HUES6 (cell line): ENCODE data around the gene NPHP4.

Experiments used
- H3K27ac ChIP-seq: 2 replicates; pipeline ENCODE4 v1.7.0; 2013; ENCODE audit warnings: low read depth, mild to moderate bottlenecking, low read length, inconsistent platforms
- H3K27me3 ChIP-seq: 2 replicates; pipeline ENCODE4 v1.6.1; 2013; ENCODE audit warnings: low read length; ENCODE audit not compliant: control insufficient read depth, insufficient read depth
- H3K36me3 ChIP-seq: 2 replicates; pipeline ENCODE4 v1.6.1; 2013; ENCODE audit warnings: low read length; ENCODE audit not compliant: control insufficient read depth, insufficient read depth
- H3K4me1 ChIP-seq: 2 replicates; pipeline ENCODE4 v1.6.1; 2013; ENCODE audit warnings: low read length; ENCODE audit not compliant: control insufficient read depth, insufficient read depth
- H3K4me3 ChIP-seq: 2 replicates; pipeline ENCODE4 v1.5.1; 2013; ENCODE audit warnings: low read depth, low read length
- H3K9ac ChIP-seq: one replicate; pipeline ENCODE4 v1.6.1; 2013; ENCODE audit warnings: mild to moderate bottlenecking, low read length
- H3K9me3 ChIP-seq: 2 replicates; pipeline ENCODE4 v1.6.1; 2013; ENCODE audit warnings: low read depth, low read length; ENCODE audit not compliant: control insufficient read depth, insufficient read depth

Gene NPHP4

DNA sequence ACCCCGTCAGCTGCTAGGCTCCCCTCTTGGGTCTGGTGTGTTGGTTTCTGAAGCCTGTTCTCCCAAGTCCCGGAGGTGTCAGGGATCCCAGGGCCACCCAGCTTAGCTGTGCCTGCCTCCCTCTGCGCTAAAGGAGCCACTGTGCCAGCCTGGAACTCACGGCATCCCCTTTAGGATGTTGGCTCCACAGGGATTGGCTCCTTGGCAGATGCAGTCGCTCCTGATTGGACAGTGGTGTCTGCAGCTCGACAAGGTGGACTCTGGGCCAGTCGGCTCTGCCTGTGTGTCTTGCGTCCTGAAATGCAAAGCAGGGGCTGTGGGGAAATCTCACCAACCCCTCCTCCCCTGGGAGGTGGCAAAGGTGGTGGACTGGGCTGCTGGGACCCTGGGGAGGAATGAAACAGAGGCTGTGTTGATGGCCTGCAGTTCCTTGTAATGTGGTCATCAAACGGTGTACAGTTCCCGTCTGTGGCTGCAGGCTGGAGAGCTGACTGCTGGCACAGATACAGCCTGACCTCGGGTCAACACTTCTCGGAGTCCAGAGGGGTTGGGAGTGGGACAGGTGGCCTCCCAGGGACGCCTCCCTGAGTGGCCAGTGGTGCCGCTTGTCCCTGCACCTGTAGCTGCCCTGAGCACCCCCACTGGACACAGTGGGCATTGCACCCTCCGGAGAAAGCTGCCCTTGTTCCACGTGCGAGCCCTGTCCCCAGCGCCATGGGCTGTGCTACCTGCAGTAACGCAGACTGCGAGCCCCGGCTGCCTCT lies 41.9 kb upstream of the NPHP4 start:
- no peaks in the 10 kb centered on the region for H3K9me3 ChIP-seq
- 0 out of 2 replicates have a peak overlapping the region, but pooled peaks have one; percentile 7 for H3K4me3 ChIP-seq
- no peak overlapping the region for H3K9ac ChIP-seq
- H3K27me3 ChIP-seq = no peaks in the 10 kb centered on the region; the same call in 1 of the 2 replicates
- H3K27ac ChIP-seq = no peak overlapping the region
- no peaks in the 10 kb centered on the region for H3K36me3 ChIP-seq
- H3K4me1 ChIP-seq = peaks cover 18% of the 10 kb centered on the region

DNA sequence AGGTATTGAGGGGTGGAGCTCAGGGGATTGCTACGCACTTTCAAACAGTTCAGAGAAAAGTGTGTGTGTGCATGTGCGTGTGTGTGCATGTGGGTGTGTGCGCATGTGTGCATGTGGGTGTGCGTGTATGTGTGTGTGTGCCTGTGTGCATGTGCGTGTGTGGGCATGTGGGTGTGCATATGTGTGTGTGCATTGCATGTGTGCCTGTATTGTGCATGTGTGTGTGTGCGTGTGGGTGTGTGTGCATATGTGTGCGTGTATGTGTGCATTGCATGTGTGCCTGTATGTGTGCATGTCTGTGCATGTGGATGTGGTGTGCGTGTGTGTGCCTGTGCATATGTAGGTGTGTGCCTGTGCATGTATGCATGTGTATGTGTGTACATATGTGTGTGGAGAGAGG lies 40.9 kb upstream of the NPHP4 start:
- Histone ChIP-seq H3K27me3 (no peaks in the 10 kb centered on the region; the same call in 1 of the 2 replicates), H3K9me3 (no peaks in the 10 kb centered on the region), H3K27ac (no peak overlapping the region), H3K4me1 (peaks cover 18% of the 10 kb centered on the region), H3K36me3 (no peaks in the 10 kb centered on the region), H3K4me3 (no peak overlapping the region), H3K9ac (no peak overlapping the region)

DNA sequence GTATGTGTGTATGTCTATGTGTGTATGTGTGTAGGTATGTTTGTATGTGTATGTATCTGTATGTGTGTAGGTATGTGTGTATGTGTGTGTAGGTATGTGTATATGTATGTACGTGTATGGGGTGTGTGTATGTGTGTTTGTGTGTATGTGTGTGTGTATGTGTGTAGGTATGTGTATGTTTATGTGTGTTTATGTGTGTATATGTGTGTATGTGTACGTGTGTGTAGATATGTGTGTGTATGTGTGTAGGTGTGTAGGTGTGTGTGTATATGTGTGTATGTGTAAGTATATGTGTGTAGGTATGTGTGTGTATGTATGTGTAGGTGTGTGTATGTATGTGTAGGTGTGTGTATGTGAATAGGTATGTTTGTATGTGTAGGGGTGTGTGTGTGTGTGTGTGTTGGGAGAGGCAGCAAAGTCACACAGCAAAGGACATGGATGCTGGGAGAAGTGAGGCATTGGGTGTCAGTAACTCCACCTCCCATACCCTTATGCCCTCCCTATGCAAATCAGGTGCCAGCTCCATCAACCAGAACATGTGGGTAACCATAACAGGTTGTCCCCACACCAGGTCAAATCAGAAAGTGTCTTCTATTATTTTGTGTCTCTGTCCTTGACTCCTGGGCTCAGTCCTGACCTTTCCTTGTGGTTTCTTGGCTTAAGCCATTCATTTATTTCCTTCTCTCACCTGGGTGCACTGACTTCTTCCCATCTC lies 38.5 kb upstream of the NPHP4 start:
- Histone ChIP-seq H3K36me3 (no peaks in the 10 kb centered on the region), H3K27ac (no peak overlapping the region), H3K4me3 (no peak overlapping the region), H3K4me1 (peaks cover 24% of the 10 kb centered on the region), H3K9me3 (no peaks in the 10 kb centered on the region), H3K27me3 (no peaks in the 10 kb centered on the region; the same call in 1 of the 2 replicates), H3K9ac (no peak overlapping the region)

DNA sequence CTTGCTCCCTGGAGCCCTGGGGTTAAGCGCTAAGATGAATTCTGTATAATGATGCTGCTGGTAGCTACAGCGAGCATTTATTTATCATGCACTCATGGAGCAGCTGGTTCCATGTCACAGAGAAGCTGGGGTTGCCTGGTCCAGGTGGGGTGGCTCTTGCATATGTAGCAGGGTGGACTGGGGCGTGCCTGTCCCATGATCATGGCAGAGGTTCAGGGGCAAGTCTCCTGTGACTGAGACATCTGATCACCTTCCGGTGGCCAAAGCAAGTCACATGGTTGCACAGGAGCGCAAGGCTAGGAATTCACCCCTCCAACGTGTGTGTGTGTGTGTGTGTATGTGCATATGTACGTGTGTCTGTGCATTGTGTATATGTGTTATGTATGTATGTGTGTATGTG lies 37.9 kb upstream of the NPHP4 start:
- Histone ChIP-seq H3K4me1 (peaks cover 23% of the 10 kb centered on the region), H3K9ac (no peak overlapping the region), H3K4me3 (no peak overlapping the region), H3K27me3 (peaks cover 1% of the 10 kb centered on the region; the same call in 1 of the 2 replicates), H3K9me3 (no peaks in the 10 kb centered on the region), H3K27ac (no peak overlapping the region), H3K36me3 (no peaks in the 10 kb centered on the region)

DNA sequence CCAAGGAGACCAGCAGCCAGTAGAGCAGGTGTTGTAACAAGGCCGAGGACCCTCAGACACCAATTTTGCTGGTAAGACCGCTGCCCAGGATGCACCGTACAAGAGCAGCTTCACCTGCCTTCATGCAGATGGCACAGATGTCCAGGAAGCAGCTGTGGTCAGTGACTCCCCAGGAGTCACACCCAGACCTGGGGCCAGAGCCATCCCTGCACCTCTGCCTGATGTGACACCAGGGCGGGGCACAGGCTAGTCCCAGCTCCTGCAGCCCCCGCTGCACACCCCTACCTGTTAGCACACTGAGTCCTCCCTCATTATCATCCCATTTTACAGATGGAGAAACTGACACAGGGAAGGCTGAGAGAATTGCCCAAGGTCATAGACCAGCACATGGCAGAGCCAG lies 37.1 kb upstream of the NPHP4 start:
- Histone ChIP-seq H3K4me1 (peaks cover 17% of the 10 kb centered on the region), H3K27ac (no peak overlapping the region), H3K36me3 (no peaks in the 10 kb centered on the region), H3K9me3 (no peaks in the 10 kb centered on the region), H3K4me3 (no peak overlapping the region), H3K27me3 (peaks cover 6% of the 10 kb centered on the region; the same call in 1 of the 2 replicates), H3K9ac (no peak overlapping the region)

DNA sequence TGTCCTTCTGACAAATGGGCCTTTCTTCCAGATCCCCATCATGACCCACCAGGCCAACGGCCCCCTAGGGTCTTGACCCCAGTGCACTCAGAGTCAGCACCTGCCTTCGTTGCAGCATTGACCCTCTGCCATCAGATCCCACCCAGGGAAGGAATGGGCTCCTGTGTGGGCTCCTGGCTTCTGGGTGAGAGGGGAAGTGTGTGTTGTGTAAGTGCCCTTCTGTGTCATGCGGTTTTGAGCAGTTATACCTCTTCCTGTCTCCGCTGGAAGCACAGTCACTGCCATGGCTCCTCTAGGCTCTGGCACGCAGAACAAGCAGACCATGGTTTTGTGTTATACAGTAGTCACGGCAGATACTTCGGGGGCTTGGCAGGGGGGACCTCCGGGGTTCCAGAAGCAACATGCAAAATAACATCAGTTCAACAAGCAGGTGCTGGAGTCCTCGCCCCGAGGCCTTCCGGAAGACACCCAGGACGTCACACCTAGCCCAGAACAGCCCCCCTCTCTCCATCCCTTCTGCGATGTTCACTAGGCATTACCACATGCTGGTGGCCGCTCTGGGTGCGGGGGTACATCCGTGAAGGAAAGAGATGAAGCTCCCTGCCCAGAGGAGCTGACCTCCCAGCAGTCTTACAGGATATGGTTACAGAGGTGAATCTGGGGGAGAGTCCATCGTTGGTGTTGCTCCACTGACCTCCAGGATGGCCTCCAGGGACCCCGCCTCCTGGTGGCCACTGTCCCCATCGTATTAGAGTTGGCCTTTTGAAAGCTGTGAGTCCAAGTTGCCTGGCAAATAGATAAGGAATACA lies 36.0 kb upstream of the NPHP4 start:
- H3K4me3 ChIP-seq = no peak overlapping the region
- no peaks in the 10 kb centered on the region for H3K9me3 ChIP-seq
- H3K9ac ChIP-seq = no peak overlapping the region
- peaks cover 6% of the 10 kb centered on the region; the same call in 1 of the 2 replicates for H3K27me3 ChIP-seq
- no peaks in the 10 kb centered on the region for H3K36me3 ChIP-seq
- no peak overlapping the region for H3K27ac ChIP-seq
- peaks cover 15% of the 10 kb centered on the region for H3K4me1 ChIP-seq

DNA sequence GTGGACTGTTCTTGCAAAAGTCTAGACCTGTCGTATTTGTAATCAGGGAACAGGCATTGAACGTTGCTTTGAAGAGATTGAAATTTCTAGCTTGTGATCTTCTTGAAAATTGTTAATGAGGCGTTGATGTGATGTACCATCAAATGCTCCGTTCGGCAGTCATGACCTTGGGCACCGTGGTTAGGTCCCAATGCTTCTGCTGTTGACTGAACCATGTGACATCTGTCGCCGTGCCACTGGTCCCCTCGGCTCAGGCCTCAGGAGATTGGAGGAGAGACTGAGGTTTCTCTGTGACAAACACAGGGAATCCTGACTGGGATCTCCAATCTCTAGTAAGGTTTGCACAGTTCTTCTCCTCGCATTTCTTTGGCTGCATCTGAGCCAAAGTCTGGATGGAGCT lies 35.4 kb upstream of the NPHP4 start:
- peaks cover 15% of the 10 kb centered on the region for H3K4me1 ChIP-seq
- H3K4me3 ChIP-seq = no peak overlapping the region
- no peak overlapping the region for H3K9ac ChIP-seq
- H3K27me3 ChIP-seq = peaks cover 6% of the 10 kb centered on the region; the same call in 1 of the 2 replicates
- H3K27ac ChIP-seq = no peak overlapping the region
- H3K9me3 ChIP-seq = no peaks in the 10 kb centered on the region
- H3K36me3 ChIP-seq = no peaks in the 10 kb centered on the region

DNA sequence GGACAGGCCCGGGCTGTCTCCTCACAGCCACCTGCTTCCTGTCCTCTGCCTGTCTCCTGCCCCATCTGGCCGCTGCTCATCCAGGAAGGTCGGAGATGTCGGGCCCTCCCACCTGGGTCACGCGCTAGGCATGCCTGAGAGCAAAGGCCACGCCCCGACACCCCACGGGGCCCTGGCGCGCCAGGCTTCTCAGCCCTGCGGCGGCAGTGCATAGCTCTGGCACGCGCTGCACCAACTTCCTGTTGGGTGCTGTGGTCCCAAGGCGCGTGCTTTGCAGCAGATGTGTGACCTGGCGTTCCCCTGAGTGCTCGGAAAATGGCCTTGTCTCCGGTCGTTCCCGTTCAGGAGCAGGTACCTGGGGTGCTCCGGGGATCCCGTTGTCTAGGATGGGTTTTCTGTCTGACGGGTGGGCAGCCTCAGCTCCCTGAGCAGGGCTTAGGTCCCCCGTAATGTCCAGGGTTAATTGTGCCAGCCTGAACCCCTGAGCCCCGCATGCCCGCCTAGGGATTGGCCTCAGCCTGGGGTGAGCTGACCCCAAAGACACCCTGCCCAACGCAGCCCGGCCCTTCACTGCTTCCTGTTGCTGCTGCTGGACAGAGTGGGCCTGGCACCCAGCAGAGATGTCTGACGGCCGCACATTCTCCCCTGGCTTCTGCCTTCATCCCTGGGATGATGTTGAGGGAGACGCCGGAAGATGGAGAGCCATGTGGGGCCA lies 34.0 kb upstream of the NPHP4 start:
- Histone ChIP-seq H3K9me3 (no peaks in the 10 kb centered on the region), H3K27ac (no peak overlapping the region), H3K36me3 (no peaks in the 10 kb centered on the region), H3K27me3 (peaks cover 6% of the 10 kb centered on the region; the same call in 1 of the 2 replicates), H3K9ac (peak overlapping the region; percentile 1), H3K4me1 (peaks cover 15% of the 10 kb centered on the region), H3K4me3 (peak overlapping the region; percentile 20; the same call in 1 of the 2 replicates)

DNA sequence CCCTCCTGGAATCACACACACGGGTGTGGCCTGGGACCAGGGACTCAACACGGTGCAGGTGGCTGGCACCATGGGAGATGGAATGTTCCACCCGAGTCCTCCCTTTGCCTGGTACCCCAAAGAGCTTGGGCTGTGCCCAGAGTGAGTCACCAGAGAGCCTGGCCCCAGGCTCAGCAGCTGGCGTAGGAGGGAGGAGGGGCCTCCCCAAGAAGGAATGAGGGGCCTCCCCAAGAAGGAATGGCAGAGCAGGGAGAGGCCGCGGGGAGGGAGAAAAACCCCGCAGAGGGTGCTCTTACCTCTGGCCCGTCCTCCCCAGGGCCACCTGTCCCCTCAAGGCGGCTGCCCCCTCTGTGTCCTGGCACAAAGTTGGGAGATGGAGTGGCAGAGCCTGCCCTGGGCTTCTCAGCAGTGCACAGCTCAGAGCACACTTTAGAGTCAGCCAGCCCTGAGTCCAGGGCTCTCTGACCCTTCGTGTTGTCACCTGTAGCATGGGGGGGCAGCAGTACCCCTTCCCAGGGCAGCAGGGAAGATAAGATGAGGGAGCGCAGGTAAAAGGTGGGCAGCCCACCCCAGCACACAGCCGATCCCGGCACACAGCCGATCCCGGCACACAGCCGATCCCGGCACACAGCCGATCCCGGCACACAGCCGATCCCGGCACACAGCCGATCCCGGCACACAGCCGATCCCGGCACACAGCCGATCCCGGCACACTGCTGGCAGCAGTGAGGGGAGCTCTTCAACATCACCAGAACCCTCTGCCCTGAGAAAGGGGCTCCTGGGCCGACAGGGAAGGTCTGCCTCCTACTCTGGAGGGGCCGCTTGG lies 33.3 kb upstream of the NPHP4 start:
- peaks cover 15% of the 10 kb centered on the region for H3K4me1 ChIP-seq
- H3K36me3 ChIP-seq = no peaks in the 10 kb centered on the region
- no peaks in the 10 kb centered on the region for H3K9me3 ChIP-seq
- H3K9ac ChIP-seq = peak overlapping the region; percentile 1
- peaks cover 6% of the 10 kb centered on the region; the same call in 1 of the 2 replicates for H3K27me3 ChIP-seq
- no peak overlapping the region for H3K27ac ChIP-seq
- H3K4me3 ChIP-seq = peak overlapping the region; percentile 20; the same call in 1 of the 2 replicates

DNA sequence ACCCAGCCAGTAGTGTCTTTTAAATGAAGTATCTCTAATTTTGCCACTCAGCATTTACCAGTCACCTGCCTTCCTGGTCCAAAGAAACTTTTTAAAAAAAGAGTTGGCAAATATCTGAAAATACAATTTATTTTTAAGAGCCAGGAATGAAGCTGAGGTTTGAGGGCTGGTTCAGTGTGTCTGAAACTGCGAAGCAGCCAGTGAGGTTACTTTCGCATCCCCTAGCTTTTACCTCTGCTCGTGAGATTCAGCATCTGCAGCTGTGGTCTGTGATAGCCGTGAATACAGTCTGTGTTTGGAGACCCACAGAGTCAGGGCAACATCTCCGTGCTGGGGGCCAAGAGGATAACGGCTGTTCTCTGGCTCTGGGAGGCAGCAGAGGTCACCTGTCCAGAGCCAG lies 32.2 kb upstream of the NPHP4 start:
- Histone ChIP-seq H3K27ac (no peak overlapping the region), H3K36me3 (no peaks in the 10 kb centered on the region), H3K27me3 (peaks cover 6% of the 10 kb centered on the region; the same call in 1 of the 2 replicates), H3K9me3 (no peaks in the 10 kb centered on the region), H3K9ac (no peak overlapping the region), H3K4me1 (peaks cover 15% of the 10 kb centered on the region), H3K4me3 (no peak overlapping the region)
